ENCODE measurements around the gene ZBTB20.

Gene ZBTB20

DNA sequence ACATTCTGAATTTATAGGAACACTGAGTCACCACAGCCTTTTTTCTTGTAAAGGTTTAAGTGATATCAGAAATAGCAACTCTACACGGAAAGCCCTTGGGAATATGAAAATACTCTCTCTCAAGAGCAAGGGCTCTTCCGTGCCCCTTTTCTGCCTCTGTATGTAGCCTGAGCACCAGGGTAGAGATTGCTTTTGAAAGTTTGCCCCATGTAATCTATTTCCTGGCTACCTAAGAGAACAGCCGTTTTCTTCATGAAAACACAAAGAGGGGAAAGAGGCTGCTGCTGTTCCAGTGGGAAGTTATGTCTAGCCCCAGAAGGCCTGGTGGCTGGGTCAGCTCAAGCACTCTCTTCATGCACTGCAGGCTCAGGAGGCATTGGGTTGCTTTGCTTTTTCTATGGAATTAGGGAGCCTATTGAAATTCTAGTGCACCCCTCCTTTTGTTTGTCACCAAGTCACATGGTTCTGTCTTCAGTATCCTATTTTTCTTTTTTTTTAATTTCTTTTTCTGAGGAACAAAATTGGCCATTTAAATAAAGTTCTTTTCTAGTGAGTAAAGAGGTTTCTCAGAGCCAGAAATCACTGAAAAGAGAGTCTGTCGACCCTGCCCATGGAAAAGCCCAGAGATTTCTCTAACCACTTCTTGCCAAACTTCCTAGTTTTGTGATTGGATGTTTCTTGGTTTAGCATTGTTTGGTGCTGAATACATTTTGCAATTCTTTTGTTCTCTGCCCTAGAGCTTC lies 813.7 kb downstream of the ZBTB20 start:
- no peak for DNase-seq (ENCODE audit: low spot score)
- CTCF ChIA-PET, result no interaction called here
- TF ChIP-seq, protein P1, sequence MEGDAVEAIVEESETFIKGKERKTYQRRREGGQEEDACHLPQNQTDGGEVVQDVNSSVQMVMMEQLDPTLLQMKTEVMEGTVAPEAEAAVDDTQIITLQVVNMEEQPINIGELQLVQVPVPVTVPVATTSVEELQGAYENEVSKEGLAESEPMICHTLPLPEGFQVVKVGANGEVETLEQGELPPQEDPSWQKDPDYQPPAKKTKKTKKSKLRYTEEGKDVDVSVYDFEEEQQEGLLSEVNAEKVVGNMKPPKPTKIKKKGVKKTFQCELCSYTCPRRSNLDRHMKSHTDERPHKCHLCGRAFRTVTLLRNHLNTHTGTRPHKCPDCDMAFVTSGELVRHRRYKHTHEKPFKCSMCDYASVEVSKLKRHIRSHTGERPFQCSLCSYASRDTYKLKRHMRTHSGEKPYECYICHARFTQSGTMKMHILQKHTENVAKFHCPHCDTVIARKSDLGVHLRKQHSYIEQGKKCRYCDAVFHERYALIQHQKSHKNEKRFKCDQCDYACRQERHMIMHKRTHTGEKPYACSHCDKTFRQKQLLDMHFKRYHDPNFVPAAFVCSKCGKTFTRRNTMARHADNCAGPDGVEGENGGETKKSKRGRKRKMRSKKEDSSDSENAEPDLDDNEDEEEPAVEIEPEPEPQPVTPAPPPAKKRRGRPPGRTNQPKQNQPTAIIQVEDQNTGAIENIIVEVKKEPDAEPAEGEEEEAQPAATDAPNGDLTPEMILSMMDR (conservative IDR thresholded peaks at IDR 0.05; ENCODE audit: low read depth), result no peak
- H3K27ac ChIP-seq, result no peak overlapping the region
- POLR2A ChIA-PET (ENCODE audit: low non-redundant PET), result no interaction called here

- ChIA-PET CTCF (no interaction called here), POLR2A (ENCODE audit: low non-redundant PET) (no interaction called here)
- TF ChIP-seq, protein P1 (conservative IDR thresholded peaks at IDR 0.05; ENCODE audit: low read depth), result no peak
- H3K27ac ChIP-seq, result no peak overlapping the region
- no peak for DNase-seq (ENCODE audit: low spot score)
Measured at GRCh38 chr3:114332342-114333179, 814.5 kb downstream of the ZBTB20 start.

GRCh38 chr3:114331710-114332109 lies 815.4 kb downstream of the ZBTB20 start:
- CTCF ChIA-PET, result no interaction called here
- no peak for DNase-seq (ENCODE audit: low spot score)
- no peak overlapping the region for H3K27ac ChIP-seq
- POLR2A ChIA-PET (ENCODE audit: low non-redundant PET), result no interaction called here
- TF ChIP-seq, protein P1 (conservative IDR thresholded peaks at IDR 0.05; ENCODE audit: low read depth), result no peak

- TF ChIP-seq, protein P1 (conservative IDR thresholded peaks at IDR 0.05; ENCODE audit: low read depth), result no peak
- CTCF ChIA-PET, result interaction anchor here (0.5 to 0.6 kb wide), 2 partner anchors 31 to 1092 kb away, joined by 3 read pairs; no protein-coding TSS in a partner anchor
Measured at GRCh38 chr3:114331007-114331406, 816.1 kb downstream of the ZBTB20 start.

DNA sequence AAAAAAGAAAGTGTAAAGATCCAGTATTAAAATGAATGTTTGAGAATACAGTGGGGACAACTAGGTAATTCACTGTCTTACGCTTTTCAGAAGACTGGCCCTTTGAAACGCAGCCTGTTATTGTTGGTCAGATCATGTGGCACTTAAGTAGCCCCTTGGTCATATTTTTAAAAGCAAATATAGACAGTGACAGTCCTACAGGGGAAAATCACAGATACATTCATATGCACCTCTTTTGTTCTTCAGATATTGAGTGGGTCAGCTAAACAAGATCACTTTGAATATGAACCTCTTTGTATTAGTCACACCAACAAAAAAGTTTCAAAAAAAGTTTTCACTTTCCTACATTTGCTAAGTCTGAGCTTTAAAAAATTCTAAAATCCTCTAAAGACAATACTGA lies 817.3 kb downstream of the ZBTB20 start:
- TF ChIP-seq, protein P1 (conservative IDR thresholded peaks at IDR 0.05; ENCODE audit: low read depth), result no peak
- DNase-seq (ENCODE audit: low spot score), result no peak
- H3K27ac ChIP-seq, result no peak overlapping the region
- ChIA-PET CTCF (no interaction called here), POLR2A (ENCODE audit: low non-redundant PET) (no interaction called here)

More at GRCh38 chr3:114331007-114331406, 816.1 kb downstream of the ZBTB20 start:
- POLR2A ChIA-PET (ENCODE audit: low non-redundant PET), result no interaction called here
- no peak for DNase-seq (ENCODE audit: low spot score)
- H3K27ac ChIP-seq, result no peak overlapping the region

GRCh38 chr3:114328345-114328744 lies 818.7 kb downstream of the ZBTB20 start:
- no peak for DNase-seq (ENCODE audit: low spot score)
- ChIA-PET POLR2A (ENCODE audit: low non-redundant PET) (no interaction called here), CTCF (interaction anchor here (0.6 to 0.9 kb wide), 2 partner anchors 9 to 16 kb away, joined by 3 to 4 read pairs; no protein-coding TSS in a partner anchor)
- no peak overlapping the region for H3K27ac ChIP-seq
- TF ChIP-seq, protein P1 (conservative IDR thresholded peaks at IDR 0.05; ENCODE audit: low read depth), result no peak

Data from RWPE1 (cell line).